Fibroblast of upper back skin (primary cell): ENCODE measurements around the gene TTBK2.
A peak's percentile ranks its signal among the peaks of the same experiment; 100 is the strongest.

ENCODE experiments used
- DNase-seq: peaks from one replicate; pipeline ENCODE4 v3.0.0-alpha.2; 2013

The TTBK2 gene

DNA sequence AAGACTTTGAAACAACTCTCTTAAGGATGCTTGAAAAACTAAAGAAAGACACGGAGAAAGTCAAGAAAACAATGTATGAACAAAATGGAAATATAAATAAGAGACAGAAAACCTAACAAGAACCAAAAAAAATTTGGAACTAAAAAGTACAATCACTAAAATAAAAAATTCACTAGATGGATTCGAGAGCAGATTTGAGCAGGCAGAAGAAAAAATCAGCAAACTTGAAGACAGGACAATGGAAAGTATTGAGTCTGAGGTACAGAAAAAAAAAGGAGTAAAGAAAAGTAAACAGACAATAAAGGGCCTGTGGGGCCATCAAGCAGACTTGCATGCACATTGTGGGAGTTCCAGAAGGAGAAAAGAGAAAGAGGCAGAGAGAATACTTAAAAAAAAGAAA lies 170.3 kb downstream of the TTBK2 start:
- DNase-seq, result no peak

DNA sequence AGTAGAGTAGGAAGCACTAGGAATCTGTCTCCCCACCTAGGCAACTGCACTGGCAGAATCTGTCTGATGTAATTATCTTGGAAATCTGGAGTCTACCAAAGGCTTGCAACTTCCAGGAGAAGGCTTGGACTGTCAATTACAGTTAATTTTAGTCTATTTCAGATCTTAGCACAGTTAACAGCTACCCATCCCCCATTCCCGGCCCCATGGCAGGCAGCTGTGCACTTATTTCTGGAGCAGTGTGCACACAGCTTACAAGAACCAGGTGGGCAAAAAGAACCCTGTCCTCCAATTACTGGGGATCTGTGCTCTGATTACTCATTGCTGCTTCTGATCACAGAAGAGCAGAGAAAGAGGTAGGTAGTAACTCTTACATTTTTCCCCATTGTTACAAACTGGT lies 171.3 kb downstream of the TTBK2 start:
- no peak for DNase-seq

DNA sequence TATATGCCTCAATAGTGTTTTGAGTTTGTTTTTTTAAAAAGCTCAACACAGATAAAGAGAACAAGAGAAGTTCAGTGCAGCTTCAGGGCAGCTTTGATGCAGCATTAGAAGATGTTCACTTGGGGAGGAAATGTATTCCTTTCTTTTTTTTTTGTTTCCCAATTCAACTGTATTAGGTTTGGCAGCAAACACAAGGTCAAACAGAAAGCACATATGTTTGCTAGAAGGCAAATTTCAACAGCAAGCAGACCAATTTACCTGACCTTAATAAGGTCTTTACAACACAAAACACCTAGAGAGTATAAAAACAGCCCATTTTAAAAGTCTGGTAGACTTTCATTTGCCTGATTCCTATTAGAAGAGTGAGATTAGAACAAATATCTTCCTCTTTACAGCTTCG lies 176.4 kb downstream of the TTBK2 start:
- no peak for DNase-seq

DNA sequence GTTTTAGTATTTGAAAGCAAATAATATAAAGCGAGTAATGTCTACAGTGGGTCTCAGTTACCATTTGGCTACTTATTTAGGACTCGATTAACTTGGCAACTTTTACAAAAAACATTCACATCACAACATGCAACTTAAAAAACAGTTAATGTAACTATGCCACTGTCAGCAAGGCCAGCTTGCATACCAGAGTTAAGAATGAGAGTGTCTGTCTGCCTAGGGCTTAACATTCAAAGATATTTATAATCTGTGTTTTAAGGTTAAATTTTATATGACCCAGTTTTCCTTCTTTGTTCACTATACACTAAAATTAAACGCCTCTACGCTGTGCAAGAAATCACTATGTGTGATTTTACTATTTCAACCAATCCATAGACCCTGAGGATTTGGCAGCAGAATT lies 178.4 kb downstream of the TTBK2 start:
- DNase-seq, result no peak

- peak; percentile 62 for DNase-seq
These were observed 178.9 kb downstream of the TTBK2 start for GRCh38 chr15:42741710-42742109.

DNA sequence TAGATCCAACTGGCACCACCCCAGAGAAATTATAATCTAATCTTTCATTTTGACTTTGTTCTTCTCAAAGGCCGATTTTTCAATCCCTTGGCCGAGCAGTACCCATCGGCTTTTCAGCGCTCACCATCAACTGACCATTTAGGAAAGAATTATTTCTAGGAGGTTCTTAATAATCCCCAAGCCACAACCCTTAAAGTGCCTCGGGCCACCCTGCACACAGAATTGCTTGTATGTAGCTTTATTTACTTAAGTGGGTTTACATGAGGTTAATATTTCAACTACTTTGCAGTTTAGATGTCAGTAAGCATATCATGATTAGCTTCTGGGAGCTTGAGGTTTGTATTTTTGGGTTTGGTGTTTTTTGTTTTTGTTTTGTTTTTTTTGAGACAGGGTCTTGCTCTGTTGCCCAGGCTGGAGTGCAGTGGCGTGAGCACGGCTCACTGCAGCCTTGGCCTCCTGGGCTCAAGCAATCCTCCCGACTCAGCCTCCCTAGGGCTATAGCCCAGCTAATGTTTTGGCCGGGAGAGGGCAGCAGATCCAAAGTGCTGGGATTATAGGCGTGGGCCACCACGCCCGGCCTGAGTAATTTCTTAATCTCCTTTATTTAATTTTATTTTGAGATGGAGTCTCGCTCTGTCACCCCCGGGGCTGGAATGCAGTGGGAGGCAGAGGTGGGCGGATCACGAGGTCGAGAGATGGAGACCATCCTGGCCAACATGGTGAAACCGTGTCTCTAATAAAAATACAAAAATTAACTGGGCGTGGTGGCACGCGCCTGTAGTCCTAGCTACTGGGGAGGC lies 182.8 kb downstream of the TTBK2 start:
- no peak for DNase-seq

DNA sequence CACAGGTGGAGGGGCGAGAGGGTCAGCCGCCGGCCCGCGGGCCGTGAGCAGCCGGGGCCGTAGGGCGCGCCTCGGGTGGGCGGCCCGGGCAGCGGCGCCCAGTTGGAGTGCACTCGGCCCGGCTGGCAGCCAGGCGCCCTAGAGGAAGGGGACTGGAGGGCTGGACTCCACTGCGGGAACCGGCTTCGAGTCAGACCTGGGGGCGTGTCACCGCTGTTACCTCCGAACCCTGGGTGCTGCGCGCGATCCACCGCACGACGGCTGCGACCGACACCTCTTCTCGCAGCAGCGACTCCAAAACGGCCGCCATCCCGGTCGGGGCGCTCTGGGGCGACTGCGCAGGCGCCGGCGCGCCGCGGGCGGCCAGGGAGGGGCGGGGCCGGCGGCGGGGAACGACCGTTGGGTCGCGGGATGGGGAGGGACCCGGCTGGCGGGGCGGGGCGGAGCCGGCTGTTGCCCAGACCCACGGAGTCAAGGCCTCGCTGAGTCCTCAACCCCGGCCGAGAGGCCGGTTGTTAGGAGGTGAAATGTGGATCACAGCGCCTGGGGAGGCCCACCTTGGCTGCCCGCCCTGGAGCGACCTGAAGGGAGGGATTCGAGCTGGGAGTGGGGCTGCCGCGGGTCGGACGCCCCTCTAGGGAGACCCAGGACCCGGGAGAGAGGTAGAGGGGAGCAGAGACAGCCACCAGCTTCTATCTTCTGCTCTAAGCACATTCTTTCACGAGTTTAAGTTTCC lies 183.6 kb downstream of the TTBK2 start, which contains the start of gene CDAN1:
Gene CDAN1, minus strand, starts transcription at position 336 of the 736 bp plus-strand sequence. Its CDS starts 26 bp downstream, at position 310.
- peak; percentile 82 for DNase-seq

- peak; percentile 3 for DNase-seq
These were observed 184.3 kb downstream of the TTBK2 start for GRCh38 chr15:42736178-42736792.

- DNase-seq, result no peak
These were observed 185.0 kb downstream of the TTBK2 start for GRCh38 chr15:42735382-42736165.

DNA sequence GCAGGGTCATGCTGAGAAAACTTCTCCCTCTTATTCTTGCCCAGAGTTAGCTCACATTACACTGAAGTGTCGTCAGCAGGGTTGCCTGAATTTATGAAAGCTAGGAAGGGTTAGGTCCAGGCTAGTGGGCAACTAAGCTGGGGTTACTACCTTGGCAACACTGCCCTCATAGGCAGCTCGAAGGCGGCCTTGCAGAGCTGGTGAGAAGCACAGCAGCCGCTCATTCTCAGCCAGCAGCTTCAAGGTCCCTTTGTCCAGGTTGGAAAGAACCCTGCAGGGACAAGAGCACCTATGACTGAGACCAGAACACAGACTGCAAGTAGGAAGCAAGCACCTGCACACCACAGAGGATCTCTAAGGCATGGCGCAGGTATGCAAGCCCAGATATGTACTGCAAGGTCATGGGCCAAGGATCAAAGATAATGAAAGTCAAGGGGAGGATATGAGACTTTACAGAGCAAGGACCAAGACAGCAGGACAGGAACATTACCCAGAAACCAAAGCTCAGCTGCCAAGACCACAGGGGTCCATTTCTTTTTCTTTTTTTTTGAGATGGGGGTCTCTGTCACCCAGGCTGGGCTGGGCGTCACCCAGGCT lies 186.4 kb downstream of the TTBK2 start:
- DNase-seq, result no peak

GRCh38 chr15:42733027-42733426 lies 187.6 kb downstream of the TTBK2 start:
- no peak for DNase-seq

- no peak for DNase-seq
These were observed 188.3 kb downstream of the TTBK2 start for GRCh38 chr15:42732095-42732827.

- no peak for DNase-seq
These were observed 189.1 kb downstream of the TTBK2 start for GRCh38 chr15:42731461-42731860.

GRCh38 chr15:42730536-42730935 lies 190.0 kb downstream of the TTBK2 start:
- no peak for DNase-seq

DNA sequence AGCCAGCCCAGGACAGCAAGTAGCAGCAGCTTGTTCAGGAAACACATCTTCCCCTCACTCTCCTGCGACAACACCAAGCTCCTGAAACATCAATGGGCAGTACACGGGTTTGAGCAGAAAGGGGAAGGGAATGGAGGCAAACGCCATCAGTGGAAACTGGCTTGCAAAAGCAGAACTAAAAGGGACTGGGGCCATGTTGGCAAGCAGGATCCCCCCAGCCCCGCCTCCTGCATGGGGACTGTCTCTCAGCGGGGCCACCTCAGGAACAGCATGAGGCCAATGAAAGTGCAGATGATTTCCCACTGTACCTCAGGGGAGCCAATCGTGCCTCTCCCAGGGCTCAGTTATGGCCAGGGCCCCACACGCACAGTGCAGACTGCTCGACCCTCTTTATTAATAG lies 190.4 kb downstream of the TTBK2 start:
- DNase-seq, result no peak

DNA sequence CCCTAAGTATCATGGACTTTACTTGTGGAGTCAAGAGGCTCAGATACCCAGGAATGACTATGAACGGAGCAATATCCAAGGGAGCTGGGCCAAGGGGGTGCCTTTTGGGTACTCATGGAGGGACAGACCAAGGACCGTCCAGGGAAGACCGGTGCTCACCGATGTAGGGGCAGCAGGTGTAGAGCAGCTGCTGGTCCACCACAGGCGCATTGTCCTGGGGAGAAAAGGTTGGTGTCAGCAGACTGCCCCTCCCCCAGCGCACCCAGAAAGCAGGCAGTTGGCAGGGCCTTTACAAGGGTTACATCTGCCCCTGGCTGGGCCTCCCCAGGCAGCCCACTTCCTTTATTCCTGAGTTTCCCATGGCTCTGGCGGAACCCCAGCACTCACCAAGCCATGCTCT lies 191.2 kb downstream of the TTBK2 start:
- no peak for DNase-seq

DNA sequence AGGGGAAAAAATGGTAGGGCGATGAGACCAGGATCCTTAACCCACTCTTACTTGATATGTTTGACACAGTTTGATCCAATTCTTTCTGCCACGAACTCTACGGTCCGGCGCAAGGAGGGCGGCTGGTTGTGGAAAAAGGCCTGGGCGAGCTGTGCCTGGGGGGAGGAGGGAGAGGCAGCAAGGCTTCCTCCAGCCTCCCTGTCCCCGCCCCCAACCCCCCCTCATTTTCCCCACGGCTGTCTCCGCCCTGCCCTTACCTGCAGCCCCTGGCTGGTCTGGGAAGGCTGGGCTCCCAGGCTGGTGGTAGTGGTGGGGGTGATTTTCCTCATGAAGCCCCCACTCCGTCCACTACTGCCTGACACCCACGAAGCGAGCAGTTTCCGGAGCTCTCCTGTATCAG lies 191.6 kb downstream of the TTBK2 start:
- DNase-seq, result no peak

- DNase-seq, result no peak
These were observed 192.0 kb downstream of the TTBK2 start for GRCh38 chr15:42728560-42728959.

DNA sequence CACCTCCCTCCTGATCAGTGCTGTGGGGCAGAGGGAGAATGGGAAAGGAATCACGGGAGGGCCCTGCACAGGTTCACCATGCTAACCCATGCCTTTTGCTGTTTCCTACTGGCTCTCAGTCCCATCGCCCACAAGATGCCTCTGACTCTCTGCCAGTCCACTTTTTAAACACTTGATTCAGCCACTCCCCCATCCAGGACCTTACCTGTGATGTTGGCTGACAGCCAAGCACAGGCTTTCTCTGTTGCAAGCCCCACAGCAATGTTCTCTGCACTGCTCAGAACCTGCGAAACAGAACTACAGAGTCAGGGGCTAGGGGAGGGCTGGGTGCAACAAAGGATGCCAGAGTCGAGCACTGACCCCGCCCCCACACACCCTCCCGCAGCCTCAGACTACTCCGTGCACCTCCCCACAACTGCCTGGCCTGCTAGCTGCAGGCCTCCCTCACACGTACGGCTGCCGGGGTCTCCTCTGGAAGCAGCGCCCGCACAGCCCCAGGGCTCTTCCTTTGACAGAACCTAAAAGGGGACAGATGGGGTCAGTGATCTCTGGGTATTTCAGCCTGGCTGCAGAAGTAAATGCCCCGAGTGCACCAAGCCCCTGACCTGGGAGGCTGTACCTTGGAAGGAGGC lies 192.7 kb downstream of the TTBK2 start:
- no peak for DNase-seq

DNA sequence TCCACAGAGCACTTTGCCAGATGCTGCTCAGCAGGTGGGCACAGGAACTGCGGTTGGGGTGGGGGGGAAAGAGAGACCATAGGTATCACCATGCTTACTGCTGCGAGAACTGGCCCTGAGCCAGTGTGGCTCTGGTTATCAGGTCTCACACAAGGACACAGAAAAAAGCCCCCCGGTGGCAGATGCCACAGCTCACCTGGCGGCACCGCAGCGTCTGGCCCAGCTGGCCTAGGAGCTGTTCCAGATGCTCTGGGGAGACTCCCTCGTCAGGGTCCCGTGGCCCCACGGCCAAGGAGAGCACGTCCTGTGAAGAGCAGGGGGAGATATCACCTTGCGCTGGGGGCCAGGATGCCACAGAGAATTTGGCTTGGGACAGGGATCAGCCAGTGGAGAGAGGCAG lies 194.5 kb downstream of the TTBK2 start:
- no peak for DNase-seq

DNA sequence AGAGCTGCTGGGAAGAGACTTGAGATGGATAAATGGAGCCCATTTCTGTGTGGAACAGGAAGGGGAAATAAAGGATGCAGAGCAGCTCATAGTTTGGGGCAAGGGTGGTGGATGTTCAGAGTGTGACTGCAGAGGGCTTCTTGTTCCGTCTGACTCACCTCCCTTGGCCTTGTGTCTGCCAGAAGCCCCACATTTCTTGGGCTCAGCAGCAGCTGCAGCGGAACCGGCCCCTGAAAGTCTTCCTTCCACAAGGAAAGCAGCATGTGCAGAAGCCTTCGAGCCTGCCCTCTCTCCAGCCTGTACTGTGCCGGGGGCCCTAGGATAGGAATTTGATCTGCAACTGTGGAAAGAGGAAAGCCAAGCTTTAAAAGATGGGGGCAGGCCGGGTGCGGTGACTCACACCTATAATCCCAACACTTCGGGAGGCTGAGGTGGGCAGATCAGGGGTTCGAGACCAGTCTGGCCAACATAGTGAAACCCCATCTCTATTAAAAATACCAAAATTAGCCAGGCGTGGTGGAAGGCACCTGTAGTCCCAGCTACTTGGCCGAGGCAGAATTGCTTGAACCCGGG lies 195.2 kb downstream of the TTBK2 start:
- peak; percentile 12 for DNase-seq
